GM19025 (cell line): ENCODE results near the gene GALNT12.

Experiments used
- ATAC-seq: cut with Tn5 transposase; IDR thresholded peaks from one replicate; pipeline ENCODE4 v1.9.1; 2021; ENCODE audit warnings: mild to moderate bottlenecking, low read depth, moderate library complexity; ENCODE audit not compliant: unreplicated experiment

Gene GALNT12

GRCh38 chr9:98897745-98898144, 90.3 kb downstream of the GALNT12 start:
- no peak for ATAC-seq

GRCh38 chr9:98899408-98900056, 92.1 kb downstream of the GALNT12 start:
- no peak for ATAC-seq
